Neutrophil (primary cell): ENCODE results near the gene DUS2.
A peak's percentile ranks its signal among the peaks of the same experiment; 100 is the strongest.
"Not testable (repeated sequence)": the region's sequence is repeated elsewhere in the genome, so short reads cannot be mapped to it uniquely, and the experiment has no call there.

Source experiments
- H3K27ac ChIP-seq: fragments of 200-600 bp; sonication (generic); 2 replicates; pipeline ENCODE4 v1.5.1; 2016; ENCODE audit warnings: mild to moderate bottlenecking, moderate library complexity
- H3K27me3 ChIP-seq: fragments of 200-600 bp; sonication (generic); 2 replicates; pipeline ENCODE4 v1.6.0; 2016; ENCODE audit warnings: mild to moderate bottlenecking
- H3K36me3 ChIP-seq: fragments of 200-600 bp; sonication (generic); 2 replicates; pipeline ENCODE4 v1.5.1; 2017
- H3K4me1 ChIP-seq, 2 experiments: fragments of 200-600 bp in 1 of 2; sonication (generic) in 1 of 2; 1 replicate in 1 of 2; 2 replicates in 1 of 2; pipeline versions ENCODE4 v1.5.1 to v1.6.1; 2013 to 2016; ENCODE audit warnings: low read depth in 1 of 2, low read length in 1 of 2, mild to moderate bottlenecking in 1 of 2, moderate library complexity in 1 of 2; ENCODE audit not compliant: control insufficient read depth in 1 of 2, insufficient read depth in 1 of 2
- H3K4me3 ChIP-seq, 2 experiments: fragments of 200-600 bp in 1 of 2; sonication (generic) in 1 of 2; 1 replicate in 1 of 2; 2 replicates in 1 of 2; pipeline ENCODE4 v1.5.1; 2013 to 2016; ENCODE audit warnings: low read depth in 1 of 2, low read length in 1 of 2, mild to moderate bottlenecking in 1 of 2, moderate library complexity in 1 of 2
- H3K9me3 ChIP-seq: fragments of 200-600 bp; sonication (generic); 2 replicates; pipeline ENCODE4 v1.5.1; 2016
- CTCF ChIP-seq: fragments of 200-600 bp; sonication (generic); IDR thresholded peaks from 2 replicates; pipeline ENCODE4 v1.5.1; 2016; ENCODE audit warnings: antibody characterized with exemption

The DUS2 gene

DNA sequence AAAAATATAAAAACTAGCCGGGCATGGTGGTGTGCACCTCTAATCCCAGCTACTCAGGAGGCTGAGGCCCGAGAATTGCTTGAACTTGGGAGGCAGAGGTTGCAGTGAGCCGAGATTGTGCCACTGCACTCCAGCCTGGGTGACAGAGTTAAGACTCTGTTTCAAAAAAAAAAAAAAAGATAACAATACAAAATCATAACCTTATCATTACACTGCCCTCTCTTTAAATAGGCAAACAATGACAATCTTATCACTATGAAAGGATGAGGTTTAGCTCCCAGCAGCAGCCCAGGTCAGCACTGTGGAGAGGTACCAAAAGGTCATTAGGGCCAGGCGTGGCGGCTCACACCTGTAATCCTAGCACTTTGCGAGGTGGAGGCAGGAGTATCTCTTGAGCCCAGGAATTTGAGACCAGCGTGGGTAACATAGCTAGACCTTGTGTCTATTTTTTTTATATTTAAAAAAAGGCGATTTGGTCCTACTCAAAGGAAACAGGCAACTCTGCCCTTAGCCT, 3.9 kb upstream of the DUS2 start:
- H3K27ac ChIP-seq, result no peak overlapping the region
- no peaks in the 10 kb centered on the region for H3K9me3 ChIP-seq
- TF ChIP-seq CTCF, result no peak
- H3K4me1 ChIP-seq, result peaks cover 44 to 45% of the 10 kb centered on the region in 2 experiments
- no peak overlapping the region for H3K4me3 ChIP-seq
- H3K36me3 ChIP-seq, result no peaks in the 10 kb centered on the region
- H3K27me3 ChIP-seq, result no peaks in the 10 kb centered on the region

GRCh38 chr16:68021490-68021889, 1.6 kb upstream of the DUS2 start:
- H3K4me3 ChIP-seq, result peak overlapping the region; percentile 96 to 97
- no peak for TF ChIP-seq CTCF
- H3K9me3 ChIP-seq, result no peaks in the 10 kb centered on the region
- H3K27ac ChIP-seq, result peak overlapping the region; percentile 93
- no peaks in the 10 kb centered on the region for H3K36me3 ChIP-seq
- no peaks in the 10 kb centered on the region for H3K27me3 ChIP-seq
- H3K4me1 ChIP-seq, result peaks cover 39 to 40% of the 10 kb centered on the region in 2 experiments

DNA sequence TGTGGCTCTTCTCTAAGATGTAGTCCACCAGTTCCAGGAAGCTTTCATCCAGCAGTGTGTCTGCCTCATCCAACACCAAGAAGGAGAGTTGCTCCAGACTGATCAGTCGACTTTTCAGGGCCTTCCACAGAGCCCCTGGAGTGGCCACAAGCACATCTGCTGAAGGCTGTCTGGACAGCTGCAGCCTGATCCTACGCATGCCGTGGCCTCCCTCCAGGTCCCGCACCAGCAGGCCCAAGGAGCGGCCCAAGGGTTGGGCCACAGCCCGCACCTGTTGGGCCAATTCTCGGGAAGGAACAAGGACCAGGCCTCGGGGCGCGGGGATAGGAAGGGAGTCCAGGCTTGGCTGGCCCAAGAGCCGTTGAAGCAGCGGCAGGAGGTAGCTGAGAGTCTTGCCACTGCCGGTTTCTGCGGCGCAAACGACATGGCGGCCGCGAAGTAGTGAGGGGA, 781 bp upstream of the DUS2 start:
- Histone ChIP-seq H3K4me1 (peaks cover 39 to 40% of the 10 kb centered on the region in 2 experiments), H3K9me3 (no peaks in the 10 kb centered on the region), H3K27ac (peak overlapping the region; percentile 93), H3K4me3 (peak overlapping the region; percentile 96 to 97), H3K27me3 (no peaks in the 10 kb centered on the region), H3K36me3 (no peaks in the 10 kb centered on the region)
- no peak for TF ChIP-seq CTCF

DNA sequence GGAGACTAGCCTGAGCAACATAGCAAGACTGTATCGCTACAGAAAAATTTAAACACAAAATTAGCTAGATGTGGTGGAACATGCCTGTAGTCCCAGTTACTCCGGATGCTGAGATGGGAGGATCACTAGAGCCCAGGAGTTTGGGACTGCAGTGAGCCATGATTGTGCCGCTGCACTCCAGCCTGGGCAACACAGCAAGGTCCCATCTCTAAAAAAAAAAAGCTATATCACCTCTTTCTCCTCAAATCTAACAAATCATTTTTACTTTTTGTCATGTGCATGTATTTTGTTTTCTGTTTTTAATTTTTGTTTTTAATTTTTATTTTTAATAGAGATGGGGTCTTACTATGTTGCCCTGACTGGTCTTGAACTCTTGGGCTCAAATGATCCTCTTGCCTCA, 5.9 kb downstream of the DUS2 start:
- H3K4me1 ChIP-seq, result peaks cover 11 to 15% of the 10 kb centered on the region in 2 experiments
- H3K4me3 ChIP-seq, result no peak overlapping the region
- no peak for TF ChIP-seq CTCF
- peaks cover 12% of the 10 kb centered on the region for H3K36me3 ChIP-seq
- H3K9me3 ChIP-seq, result no peaks in the 10 kb centered on the region
- H3K27ac ChIP-seq, result no peak overlapping the region
- no peaks in the 10 kb centered on the region for H3K27me3 ChIP-seq

- H3K4me1 ChIP-seq, H3K27ac ChIP-seq, H3K27me3 ChIP-seq, H3K4me3 ChIP-seq, H3K9me3 ChIP-seq: not testable (repeated sequence)
- peaks cover 12% of the 10 kb centered on the region for H3K36me3 ChIP-seq
Measured at GRCh38 chr16:68030108-68030507, 7.0 kb downstream of the DUS2 start.

DNA sequence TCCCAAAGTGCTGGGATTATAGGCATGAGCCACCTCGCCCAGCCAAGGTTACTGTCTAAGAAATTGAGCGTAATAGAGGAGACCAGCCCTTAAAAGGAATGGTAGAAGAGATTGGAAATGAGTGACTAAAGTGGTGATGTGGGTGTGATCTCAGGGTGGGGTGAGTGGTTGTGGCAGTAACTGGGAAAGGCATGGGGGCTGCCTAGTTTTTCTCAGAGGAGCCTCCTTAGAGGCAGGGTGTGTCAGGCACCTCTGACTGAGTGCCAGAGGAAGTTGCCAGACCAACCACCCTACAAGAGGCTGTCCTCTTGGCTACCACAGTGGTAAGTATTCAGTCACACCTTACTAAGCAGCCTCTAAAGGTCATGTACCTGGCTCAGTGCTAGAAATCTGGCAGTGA, 8.9 kb downstream of the DUS2 start:
- Histone ChIP-seq H3K4me1 (peaks cover 14 to 20% of the 10 kb centered on the region in 2 experiments), H3K36me3 (peaks cover 12% of the 10 kb centered on the region), H3K27ac (peak overlapping the region; percentile 25), H3K9me3 (no peaks in the 10 kb centered on the region), H3K4me3 (no peak overlapping the region), H3K27me3 (no peaks in the 10 kb centered on the region)
- no peak for TF ChIP-seq CTCF
